H1 (cell line): Measurements from ENCODE around the gene GPR21.

Source experiments
- ATF3 ChIP-seq: IDR thresholded peaks from 2 replicates; pipeline ENCODE4 v1.6.1; 2011; ENCODE audit warnings: low read depth, mild to moderate bottlenecking, low read length; ENCODE audit not compliant: insufficient read depth
- CHD7 ChIP-seq: fragments of 300-600 bp; sonication (generic); IDR thresholded peaks from 2 replicates; pipeline ENCODE4 v1.7.1; 2012; ENCODE audit warnings: low read length, moderate library complexity, mild to moderate bottlenecking, inconsistent platforms; ENCODE audit not compliant: insufficient replicate concordance
- CTCF ChIP-seq, 3 experiments: IDR thresholded peaks; 1 replicate in 2 of 3; 2 replicates in 1 of 3; pipeline versions ENCODE4 v1.5.1 to v1.6.1; 2011; ENCODE audit warnings: low read length in 3 of 3, mild to moderate bottlenecking in 3 of 3, inconsistent platforms in 2 of 3, low read depth in 1 of 3, moderate library complexity in 1 of 3; ENCODE audit not compliant: insufficient read depth in 1 of 3; ENCODE audit errors: control extremely low read depth in 1 of 3
- E2F6 ChIP-seq: IDR thresholded peaks from 2 replicates; pipeline ENCODE4 v1.6.1; 2012; ENCODE audit warnings: inconsistent platforms
- EGR1 ChIP-seq: IDR thresholded peaks from 2 replicates; pipeline ENCODE4 v1.6.1; 2011; ENCODE audit warnings: low read depth, low read length, borderline replicate concordance
- KDM1A ChIP-seq: fragments of 200-600, 300-600 bp; sonication (generic); IDR thresholded peaks from 2 replicates; pipeline ENCODE4 v1.7.1; 2016; ENCODE audit warnings: mild to moderate bottlenecking, low read length, borderline replicate concordance
- RAD21 ChIP-seq, 2 experiments: IDR thresholded peaks in 1 of 2; conservative IDR thresholded peaks in 1 of 2; 2 replicates each; pipeline ENCODE4 v1.6.1; 2011; ENCODE audit warnings: low read depth in 2 of 2, low read length in 2 of 2, improper control_type of control experiment in 1 of 2, inconsistent platforms in 1 of 2, mild to moderate bottlenecking in 1 of 2, moderate library complexity in 1 of 2
- TAF1 ChIP-seq: IDR thresholded peaks from 2 replicates; pipeline ENCODE4 v1.6.1; 2011; ENCODE audit warnings: mild to moderate bottlenecking, low read depth, low read length

- no peak for TF ChIP-seq CTCF (IDR thresholded peaks at IDR 0.05; ENCODE audit: control extremely low read depth in 1 of 3, insufficient read depth in 1 of 3, low read depth in 1 of 3, low read length in 3 of 3)
- TF ChIP-seq E2F6 = no peak
- no peak for TF ChIP-seq EGR1
- TF ChIP-seq KDM1A = no peak
- no peak for TF ChIP-seq RAD21 (IDR thresholded peaks at IDR 0.05 in 1 of 2, conservative IDR thresholded peaks at IDR 0.05 in 1 of 2; ENCODE audit: low read depth in 2 of 2, low read length in 2 of 2)
- TF ChIP-seq CHD7 = no peak
- TF ChIP-seq TAF1 = no peak
- no peak for TF ChIP-seq ATF3
These were observed 27.7 kb downstream of the GPR21 start for GRCh38 chr9:123061216-123061615.
